ENCODE measurements around the gene SH3GL2.

Gene SH3GL2

DNA sequence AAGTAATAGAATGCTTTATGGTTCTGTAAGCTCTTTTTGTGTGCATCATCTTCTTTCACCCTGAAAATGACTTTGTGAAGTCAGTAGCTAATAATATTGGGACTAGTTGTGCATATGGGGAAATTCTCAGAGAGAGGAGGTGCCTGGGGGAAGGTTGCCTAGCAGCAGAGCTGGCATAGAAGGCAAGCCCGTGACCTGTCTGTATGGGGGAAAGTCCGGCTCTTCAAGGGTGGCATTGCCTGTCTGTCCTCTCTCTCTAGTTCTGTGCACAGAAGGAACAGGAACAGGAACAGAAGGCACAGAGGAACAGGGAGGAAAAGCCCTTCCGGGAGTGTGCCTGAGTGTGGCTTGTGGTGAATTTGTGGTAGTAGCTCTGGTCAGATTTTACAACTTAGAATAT, 33.1 kb downstream of the SH3GL2 start:
- no peak for DNase-seq

DNA sequence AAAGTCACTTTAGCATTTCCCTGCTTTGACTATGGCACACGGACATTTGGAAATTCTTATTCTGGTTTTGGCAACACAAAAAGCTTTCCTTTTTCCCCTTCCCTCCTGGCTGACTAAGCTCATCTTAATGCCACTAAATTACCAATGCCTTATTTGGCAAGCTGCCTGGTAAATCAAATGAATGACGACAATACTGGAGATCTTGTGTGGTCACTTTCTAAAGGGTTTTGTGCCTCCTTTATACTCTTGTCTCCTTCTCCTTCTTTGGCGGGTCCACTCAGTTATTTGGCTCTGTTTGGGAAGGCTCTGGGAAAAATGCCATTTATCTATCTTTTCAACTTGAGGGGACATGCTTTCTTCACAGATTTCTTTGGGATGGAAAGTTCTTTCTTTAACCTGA, 34.9 kb downstream of the SH3GL2 start:
- no peak for DNase-seq

DNA sequence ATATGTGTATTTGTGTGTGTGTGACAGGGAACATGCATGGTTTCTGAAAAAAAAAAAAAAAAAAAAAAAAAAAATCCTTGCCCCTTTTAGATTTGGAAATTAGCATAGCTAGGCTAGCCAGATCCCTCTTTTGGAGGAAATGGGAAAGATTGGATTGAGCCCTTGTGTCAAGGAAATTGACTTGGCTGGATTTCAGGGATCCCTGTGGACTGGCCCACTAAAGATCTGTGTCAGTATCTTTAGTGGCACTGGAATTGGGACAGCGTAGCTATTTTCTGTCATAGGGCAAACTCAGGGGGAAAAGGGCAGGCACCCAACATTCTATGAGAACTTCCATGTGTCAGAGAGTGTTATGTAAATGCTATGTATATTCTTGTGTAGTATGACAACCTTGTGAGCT, 35.4 kb downstream of the SH3GL2 start:
- no peak for DNase-seq

DNA sequence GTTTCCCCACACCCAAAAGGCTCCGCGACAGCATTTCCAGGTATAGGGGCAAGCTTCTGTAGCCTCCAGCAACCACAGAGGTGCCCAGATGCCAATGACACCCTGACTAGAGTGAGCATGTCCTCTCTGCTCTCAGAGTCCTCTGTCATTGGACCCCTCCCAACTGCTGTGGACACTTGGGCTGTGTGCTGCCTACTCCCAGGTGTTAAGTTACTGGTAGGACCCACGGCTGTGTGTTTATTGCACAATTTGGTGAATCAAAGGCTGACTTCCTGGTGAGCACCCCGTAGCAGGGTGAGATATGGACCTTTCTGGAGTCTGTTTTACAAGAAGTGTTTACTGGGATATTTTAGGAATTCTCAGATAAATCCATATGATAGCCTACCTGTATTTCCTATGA, 36.0 kb downstream of the SH3GL2 start:
- DNase-seq, result no peak

DNA sequence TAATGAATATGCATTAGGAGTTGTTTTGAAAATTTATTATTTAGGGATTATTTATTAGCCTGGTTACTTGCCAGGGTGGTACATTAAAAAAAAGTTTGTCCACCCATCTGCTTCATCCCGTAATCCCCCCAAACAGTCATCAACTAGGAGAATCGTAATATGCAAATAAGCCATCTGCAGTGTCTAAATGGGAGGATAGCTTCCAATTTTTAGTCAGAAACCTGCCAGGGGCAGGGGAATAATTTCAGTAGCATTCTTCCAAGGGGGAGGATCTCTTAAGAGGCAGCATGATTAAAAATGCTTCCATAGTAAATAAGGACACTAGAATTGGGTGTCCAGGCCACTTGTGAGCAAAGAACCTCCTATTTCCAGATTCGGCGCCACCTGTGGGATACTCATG, 43.3 kb downstream of the SH3GL2 start:
- no peak for DNase-seq

DNA sequence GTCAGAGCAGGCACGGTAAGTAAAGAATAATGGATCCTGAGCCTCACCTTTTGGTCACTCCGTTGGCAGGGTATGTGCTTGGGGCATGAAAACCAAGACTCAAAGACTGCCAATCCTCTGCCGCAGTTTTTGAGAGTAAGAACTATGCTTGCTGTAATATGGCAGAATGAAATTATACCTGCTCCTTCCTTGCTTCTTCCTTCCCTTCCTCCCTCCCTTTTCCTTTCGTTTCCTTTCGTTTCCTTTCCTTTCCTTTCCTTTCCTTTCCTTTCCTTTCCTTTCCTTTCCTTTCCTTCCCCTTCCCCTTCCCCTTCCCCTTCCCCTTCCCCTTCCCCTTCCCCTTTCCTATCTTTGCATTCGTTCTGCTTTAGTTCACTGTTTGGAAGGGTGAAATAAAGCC, 43.9 kb downstream of the SH3GL2 start:
- DNase-seq, result no peak

DNA sequence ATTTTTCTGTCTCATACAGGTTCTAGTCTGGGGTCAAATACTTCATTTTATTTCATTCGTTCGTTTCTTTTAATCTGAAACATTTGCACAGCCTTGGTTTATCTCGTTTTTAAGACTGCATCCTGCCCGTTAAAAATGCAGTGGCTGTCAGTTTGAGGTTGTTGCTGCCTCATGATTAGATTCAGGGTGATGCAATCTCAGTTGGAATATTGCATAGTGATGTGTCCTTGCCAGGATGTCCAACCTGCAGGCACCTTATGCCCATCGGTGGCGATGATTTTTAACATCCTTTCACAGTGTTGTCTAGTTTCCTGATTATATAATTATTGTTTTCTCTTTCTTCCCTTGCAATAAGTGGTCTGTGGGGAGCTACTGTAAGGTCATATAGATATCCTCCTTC, 45.1 kb downstream of the SH3GL2 start:
- DNase-seq, result no peak

DNA sequence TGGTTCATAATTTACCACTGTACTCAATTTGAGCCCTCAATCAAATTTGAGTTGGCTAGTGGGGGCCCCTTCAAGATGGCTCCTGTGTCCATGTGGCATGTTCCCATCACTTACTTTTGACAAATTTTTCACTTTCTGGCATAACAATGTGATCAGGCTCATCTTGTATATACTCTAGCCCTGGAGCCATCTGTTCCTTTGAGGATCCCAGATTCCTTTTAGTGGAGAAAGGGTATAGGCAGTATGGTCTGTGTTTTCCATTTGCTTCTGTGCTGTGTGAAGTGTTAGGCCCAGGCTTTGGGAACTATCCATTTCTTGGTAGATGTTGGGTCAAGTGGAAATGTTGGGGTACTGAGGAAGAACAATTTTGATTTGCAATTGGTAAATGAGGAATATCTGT, 45.7 kb downstream of the SH3GL2 start:
- DNase-seq, result no peak

DNA sequence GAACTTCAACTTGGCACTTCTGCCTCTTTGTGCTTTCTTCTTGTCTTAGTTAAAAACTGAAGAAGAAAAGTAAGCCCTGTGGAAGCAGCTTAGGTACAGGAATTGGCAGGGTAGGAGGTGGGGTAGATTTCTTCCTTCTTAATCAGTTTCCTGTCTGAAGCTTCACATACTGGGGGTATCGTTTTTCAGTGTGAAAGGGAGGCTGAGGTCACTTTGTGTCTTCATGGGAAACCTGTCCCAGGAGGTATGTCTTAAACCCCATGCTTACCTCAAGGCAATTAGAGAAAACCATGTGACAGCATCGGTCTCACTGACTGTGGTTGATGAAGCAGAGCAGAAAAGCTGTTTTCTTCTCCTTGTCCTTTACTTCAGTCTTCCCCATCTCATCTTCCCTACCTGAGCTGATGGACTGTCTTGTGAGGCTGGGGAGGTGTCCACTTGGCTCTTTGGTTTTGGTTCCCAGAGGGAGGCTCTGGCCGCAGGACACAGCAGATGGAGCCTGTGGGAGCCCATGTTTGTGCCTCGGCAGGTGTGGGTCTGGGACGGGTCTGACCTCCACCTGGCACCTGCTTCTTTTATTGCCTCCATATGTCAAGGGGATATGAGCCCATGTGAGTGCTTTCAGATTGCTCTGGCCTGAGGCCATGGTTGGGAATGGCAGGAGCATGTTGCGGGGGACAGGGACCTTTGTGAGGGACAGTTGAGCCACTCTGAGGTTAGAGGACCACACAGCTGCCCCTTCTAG, 47.0 kb downstream of the SH3GL2 start:
- no peak for DNase-seq

DNA sequence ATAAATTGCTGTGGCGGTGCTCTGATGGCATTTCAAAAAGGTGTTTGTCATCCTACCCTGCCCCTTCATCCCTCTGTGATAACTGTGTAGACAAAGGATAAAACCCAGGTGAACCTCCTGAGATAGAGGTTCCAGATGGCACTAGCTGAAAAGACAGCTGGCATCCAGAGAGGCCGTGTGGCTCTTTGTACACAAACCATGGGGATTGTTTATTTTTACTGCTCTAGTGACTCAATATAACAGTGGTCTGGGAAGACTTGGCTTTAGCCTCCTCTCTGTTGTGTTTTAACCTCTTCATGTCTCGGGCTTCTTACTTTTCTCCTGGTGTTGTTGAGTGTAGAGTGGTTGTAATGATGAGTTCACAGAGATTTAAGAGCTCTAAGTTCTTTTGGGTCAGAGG, 48.8 kb downstream of the SH3GL2 start:
- no peak for DNase-seq

DNA sequence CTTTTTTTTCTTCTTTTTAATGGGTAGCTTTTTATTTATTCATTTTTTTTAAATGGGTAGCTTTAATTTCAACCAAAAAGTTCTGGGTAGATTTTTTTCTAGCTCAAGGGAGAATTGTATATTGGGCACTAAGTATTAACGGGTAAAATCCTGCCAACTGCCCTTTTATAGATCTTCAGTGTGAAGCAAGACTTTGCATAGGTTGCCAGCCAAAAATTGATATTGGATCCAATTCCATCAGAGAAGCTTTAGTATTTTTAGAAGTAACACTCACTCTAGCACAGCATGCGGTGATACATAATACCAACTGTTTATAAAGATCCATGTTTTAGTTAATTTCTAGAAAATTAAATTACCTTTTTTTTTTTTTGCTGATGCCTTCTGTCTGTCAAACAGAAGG, 49.8 kb downstream of the SH3GL2 start:
- DNase-seq, result no peak

DNA sequence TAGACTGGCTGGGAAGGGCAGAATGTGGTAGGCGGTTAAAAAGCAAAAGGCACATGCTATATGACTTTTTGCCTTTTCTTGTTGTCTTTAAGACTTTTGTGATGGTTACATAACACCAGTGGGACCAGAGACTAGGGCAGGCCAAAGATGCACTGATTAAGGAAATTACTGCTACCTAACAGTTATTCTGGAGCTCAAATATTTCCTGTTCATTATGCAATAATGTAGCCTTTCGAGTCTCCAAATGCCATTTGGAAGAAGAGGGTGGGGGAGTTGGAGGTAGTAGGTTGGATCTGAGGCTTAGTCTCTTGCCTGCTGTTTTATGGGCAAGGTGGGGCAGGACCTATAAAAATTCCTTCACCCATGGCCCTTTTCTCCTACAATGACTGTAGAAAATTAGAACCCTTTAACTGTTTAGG, 51.7 kb downstream of the SH3GL2 start:
- no peak for DNase-seq

DNA sequence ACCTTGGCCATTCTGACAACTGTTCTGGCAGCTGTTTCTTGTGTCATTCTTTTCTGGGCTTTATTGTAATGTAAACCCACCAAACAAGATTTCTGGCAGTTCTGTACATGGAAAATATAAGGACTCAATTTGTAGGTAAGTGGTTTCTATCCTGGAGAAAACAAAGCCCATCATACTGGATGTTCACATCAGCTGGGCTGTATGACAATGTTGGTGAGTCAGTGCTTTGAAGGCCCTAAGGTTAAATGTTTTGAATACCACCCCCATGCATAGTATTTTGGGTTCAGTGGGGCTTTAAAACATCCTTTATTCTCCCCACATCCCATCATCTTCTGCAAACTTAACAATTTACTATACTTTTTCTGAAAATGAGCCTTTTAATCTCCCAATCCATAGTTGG, 52.5 kb downstream of the SH3GL2 start:
- DNase-seq, result no peak

DNA sequence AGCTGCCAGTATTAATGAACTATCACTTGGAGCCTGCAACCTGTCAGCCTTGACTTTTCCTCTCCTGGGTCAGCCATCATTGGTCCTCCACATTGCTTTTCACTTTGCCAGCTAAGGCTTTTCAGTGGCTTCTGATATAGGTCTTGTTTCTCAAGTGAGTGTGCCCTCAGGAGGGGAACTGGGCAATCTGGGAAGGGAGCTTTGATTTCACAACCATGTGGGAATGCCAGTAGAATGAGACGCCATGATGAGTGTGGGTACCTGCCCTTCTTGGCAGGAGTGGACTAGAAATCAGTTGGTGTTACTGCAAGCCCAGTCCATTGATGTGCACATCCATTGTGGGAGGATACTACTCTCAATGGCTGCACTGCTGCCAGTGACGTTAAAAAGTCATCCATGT, 54.1 kb downstream of the SH3GL2 start:
- no peak for DNase-seq

DNA sequence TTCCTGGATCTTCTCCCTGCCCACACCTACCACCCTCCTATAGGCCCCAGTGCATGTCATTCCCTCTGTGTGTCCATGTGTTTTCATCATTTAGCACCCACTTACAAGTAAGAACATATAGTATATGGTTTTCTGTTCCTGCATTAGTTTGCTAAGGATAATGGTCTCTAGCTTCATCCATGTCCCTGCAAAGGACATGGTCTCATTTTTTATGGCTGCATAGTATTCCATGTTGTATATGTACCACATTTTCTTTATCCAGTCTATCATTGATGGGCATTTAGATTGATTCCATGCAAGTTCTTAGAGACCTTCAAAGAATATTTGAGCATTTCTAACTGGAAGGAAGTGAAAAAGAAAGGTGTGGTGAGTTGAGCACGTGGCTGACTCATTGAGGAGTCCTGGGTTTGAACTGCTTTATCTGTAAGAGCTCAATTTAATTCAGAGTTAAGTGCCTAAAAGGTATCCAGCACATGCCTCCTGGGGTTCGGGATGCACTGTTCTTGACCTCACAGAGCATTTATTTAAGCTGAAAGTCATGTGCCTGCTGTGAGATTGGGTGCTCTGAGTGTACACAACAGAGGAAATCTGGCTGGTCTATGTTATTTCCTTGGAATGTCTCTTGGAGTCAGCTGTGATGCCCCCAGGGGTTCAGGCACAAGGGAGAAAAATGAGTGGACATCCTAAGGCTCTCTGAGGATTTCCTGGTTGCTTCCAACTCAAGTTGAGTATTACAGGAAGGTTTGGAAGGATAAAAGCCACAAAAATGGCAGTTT, 56.4 kb downstream of the SH3GL2 start:
- no peak for DNase-seq

DNA sequence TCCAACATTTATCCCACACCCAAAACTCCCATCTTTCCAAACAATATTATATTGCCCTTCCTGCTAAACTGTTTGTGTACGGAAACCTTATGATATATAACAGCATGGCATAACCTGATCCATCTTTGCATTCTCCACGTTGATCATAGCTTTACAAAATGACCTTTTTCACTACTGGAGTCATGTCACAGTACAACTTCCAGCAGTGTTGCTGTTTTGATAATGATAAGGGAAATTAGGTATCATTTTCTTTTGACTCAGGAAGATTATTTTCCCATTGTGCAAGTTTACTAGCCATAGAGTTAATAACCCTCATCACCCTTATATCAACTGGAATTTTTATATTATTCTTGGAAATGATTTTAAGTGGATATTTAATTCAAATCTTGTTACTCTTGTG, 57.5 kb downstream of the SH3GL2 start:
- no peak for DNase-seq

DNA sequence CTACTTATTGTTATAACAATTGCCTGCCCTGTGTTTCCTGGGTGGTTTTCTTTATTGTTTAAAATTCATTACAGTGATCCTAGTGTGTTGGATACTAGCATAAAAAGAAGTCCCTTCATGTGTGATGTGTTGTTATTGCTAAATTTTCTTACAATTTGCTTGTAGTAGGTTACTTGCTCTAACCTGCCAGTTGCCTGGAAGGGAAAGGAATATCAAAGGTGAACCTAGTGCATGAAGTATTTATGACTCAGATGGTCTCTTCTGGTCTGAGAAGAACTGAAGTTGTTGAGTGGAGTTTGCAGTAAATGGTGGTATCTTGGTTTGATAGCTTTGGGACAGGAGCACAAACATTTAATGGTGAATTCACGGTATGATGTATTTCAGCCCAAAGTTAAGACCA, 58.0 kb downstream of the SH3GL2 start:
- DNase-seq, result no peak

DNA sequence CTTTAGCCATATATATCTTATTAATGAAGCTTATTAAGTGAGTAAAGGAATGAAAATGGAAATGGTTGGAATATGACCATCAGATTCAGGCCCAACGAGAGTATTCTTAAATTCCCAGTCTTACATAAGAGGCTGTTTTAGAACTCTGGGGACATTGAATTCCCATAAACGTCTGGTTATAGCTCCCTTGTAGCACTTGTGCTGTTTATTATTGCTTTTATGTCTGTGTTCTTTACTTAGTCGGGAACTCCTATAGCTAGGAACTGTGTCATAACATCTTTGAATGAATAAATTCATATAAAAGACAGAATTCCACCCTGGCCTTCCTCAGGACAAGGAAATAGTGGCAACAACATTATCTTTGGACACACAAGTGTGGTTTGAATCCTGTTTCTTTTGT, 58.4 kb downstream of the SH3GL2 start:
- no peak for DNase-seq

DNA sequence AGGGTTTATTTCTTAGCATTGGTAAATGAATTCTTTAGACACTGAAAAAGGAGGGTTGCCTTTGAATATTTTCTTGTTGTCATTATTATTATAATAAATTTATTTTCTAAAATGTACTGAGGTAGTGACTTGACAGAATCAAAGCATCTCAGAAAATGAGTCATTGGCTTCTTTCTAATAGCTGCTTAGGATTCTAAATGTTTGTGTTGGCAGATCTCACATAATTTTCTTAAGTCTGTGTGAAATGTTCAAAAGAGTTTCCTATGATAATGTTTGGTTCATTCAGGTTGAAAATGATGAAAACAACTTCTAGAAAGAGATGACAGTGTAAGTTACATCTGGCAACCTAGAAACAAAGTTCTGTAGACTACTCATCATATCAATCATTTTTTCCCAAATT, 69.7 kb downstream of the SH3GL2 start:
- no peak for DNase-seq

DNA sequence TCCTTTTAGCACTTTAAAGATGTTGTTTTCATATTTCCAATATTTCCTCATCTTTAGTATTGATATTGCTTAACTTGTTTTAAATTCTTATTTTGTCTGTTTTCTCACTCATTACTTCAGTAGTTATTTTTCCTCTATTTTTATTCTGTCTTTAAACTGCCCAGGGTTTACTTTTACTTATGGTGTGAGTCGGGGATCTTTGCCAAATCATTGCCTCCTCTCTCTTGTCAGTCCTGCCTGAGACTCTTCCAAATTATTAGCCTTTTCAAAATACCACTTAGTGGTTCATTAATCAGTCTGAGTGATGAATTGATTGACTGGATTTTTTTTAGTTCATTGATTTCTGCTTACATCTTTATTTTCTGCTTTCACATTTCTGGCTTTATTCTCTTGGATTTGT, 72.9 kb downstream of the SH3GL2 start:
- no peak for DNase-seq

DNA sequence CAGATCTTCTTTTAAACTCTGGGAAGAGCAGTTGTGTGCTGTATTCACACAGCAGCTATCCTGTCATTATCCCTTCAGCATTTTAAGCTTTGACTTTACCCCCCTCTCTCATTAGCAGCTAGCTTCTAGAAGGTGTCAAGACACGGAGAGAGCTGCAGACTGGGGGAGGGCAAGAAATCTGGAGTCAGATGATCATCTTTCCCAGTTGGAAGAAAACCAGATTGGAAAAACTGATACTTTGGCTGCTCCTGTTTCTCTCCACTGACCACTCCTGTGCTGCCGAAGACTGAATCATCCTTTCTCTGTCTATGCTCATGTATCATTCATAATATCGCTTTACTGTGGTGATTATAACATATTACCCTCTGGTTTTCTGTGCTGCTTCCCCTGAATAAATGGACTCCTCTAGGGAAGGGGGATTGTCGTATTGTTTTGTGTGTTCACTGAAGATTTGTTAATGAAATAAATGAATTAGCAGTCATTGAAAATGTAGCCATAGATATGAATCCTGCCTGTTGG, 75.1 kb downstream of the SH3GL2 start:
- no peak for DNase-seq

DNA sequence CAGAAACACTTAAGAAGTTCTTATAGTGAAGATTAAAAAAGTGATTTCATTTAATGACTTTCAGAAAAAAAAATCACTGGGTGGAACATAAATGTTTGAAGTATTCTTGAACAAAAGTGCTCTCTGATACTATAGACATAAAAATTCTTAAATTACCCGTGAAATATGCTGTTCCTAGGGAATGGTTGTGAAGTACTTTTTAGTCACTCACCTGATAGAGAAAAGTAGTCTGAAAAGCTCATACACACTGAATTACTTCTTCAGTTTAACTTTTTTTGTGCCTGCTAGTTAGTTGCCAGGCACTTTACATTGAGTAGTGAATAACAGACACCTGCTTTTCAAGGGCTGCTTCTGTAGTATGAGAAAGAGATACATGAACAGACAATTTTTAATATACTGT, 78.0 kb downstream of the SH3GL2 start:
- no peak for DNase-seq

DNA sequence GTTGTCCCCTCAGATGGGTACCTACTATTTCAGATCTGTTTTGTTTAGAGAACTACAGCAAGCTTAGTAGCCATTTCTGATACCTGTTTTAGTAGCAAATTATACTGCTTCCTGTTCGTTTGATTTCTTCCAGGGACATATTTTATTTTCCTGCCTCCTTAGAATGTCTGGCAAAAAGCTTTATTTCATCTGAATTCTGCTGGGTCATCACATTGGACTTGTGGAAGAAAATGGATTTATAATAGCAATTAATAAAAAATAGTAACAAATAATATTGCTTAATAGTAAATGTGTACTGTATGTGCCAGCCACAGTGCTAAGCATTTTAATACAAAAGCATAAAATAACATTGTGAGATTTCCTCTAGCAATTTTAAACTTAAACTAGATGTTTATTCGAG, 79.4 kb downstream of the SH3GL2 start:
- DNase-seq, result no peak

DNA sequence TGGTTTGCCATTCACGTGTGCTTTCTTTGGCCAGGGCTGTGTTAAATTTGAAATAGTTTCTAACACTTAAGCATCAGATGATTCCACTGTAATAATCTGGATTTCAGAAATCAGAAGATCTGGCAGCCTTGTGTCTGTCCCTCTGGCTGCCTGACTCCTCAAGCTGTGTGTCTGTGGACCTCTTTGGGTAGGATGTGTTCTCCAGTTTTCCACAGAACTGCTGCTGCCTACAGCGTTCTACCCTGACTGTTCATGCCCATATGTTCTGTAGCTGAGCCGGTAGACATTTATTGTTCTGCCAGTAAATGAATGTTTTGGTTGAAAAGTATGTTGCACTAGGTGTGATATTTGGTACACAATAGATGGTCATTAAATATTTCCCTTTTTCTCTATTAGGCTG, 81.3 kb downstream of the SH3GL2 start:
- no peak for DNase-seq

DNA sequence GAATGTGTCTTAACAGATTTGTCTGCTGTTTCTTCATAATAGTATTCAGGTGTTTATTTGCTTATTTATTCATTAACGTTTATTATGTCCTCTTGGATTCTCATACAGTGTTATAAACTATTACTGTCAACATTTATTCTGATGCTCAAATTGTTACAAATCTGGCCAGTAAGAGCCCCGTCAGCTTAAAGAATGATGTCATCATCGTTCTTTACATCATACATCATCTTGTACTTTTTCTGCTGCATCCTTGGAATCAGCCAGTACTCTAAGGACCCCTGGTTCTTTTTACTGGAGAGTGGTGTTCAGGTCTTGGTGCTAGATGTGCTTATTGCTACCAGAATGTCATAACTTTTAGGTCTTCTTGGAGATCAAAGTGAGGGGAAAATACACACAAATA, 86.6 kb downstream of the SH3GL2 start:
- no peak for DNase-seq

Data from right forelimb (tissue), 1 donor.